Right ventricle myocardium inferior (tissue), 1 donor: ENCODE measurements around the gene TTC31. TPM values are rescaled to one million over a fixed set of nuclear protein-coding genes. Genes with fewer than 3 reads are reported as not detected.

Experiments
- ATAC-seq: fragments of 200-7000 bp; cut with Tn5 transposase; one replicate; pipeline ENCODE4 v1.9.1; 2020; ENCODE audit warnings: mild to moderate bottlenecking, moderate library complexity
- DNase-seq: peaks from one replicate; pipeline ENCODE4 v3.0.0; 2021; ENCODE audit errors: missing footprints
- intact Hi-C: fragments of 100-400 bp; cut with DNase I; formaldehyde crosslinking; loops from one replicate; pipeline ENCODE4 v1.11.0; 2022
- total RNA-seq: library from RNA; stranded (reverse); fragmentation: NEBNext Ultra II Directional; extraction: Animal tissue kit (Norgen Biotek cat#: 25700); gene quantifications from one replicate; pipeline ENCODE4 v1.2.1, GENCODE V29; 2021
- donor health status: DM: no; HTN: yes; CAD: no; lungs with severe emphysema.

The TTC31 gene
- total RNA-seq, 1 donor from 2014 or later = 12.2 TPM

- intact Hi-C loops = loop anchor here (5.0 to 10.0 kb wide), 2 partner anchors 87 to 154 kb away; partner anchors contain the start of gene SEMA4F
- ATAC-seq = no peak
- no peak for DNase-seq
These were observed 17.7 kb downstream of the TTC31 start for GRCh38 chr2:74500578-74500946.

GRCh38 chr2:74501335-74502071 lies 18.6 kb downstream of the TTC31 start:
- DNase-seq (no peak), ATAC-seq (no peak)
- intact Hi-C loops = loop anchor here (5.0 to 10.0 kb wide), 2 partner anchors 86 to 153 kb away; partner anchors contain the start of gene SEMA4F

GRCh38 chr2:74502147-74502719 lies 19.4 kb downstream of the TTC31 start:
- DNase-seq (peak; percentile 65), ATAC-seq (no peak)
- intact Hi-C loops = loop anchor here (5.0 to 10.0 kb wide), 2 partner anchors 85 to 153 kb away; partner anchors contain the start of gene SEMA4F

GRCh38 chr2:74502720-74503505 lies 20.0 kb downstream of the TTC31 start:
- intact Hi-C loops = loop anchor here (5.0 to 10.0 kb wide), 2 partner anchors 84 to 152 kb away; partner anchors contain the start of gene SEMA4F
- DNase-seq = peak; percentile 90
- peak; percentile 73 for ATAC-seq

- intact Hi-C loops = loop anchor here (5.0 to 10.0 kb wide), 2 partner anchors 84 to 151 kb away; partner anchors contain the start of gene SEMA4F
- DNase-seq = peak; percentile 52
- no peak for ATAC-seq
These were observed 20.9 kb downstream of the TTC31 start for GRCh38 chr2:74503506-74504475.

- no peak for ATAC-seq
- no peak for DNase-seq
- intact Hi-C loops = loop anchor here (5.0 to 10.0 kb wide), 2 partner anchors 83 to 150 kb away; partner anchors contain the start of gene SEMA4F
These were observed 21.7 kb downstream of the TTC31 start for GRCh38 chr2:74504591-74504990.

- ATAC-seq (no peak), DNase-seq (peak; percentile 56)
- intact Hi-C loops = loop anchor here (2.0 to 10.0 kb wide), 2 partner anchors 23 to 149 kb away; partner anchors contain the start of genes AUP1, HTRA2 and SEMA4F
These were observed 22.8 kb downstream of the TTC31 start for GRCh38 chr2:74505448-74506246.

- intact Hi-C loops = loop anchor here (2.0 to 10.0 kb wide), 2 partner anchors 21 to 147 kb away; partner anchors contain the start of genes AUP1, HTRA2 and SEMA4F
- DNase-seq (peak; percentile 99), ATAC-seq (peak; percentile 96)
These were observed 24.5 kb downstream of the TTC31 start, which contains the start of gene PCGF1 for GRCh38 chr2:74507145-74507925. PCGF1 (minus strand) TSS chr2:74507695; CDS start chr2:74507668, 27 bp downstream.

- no peak for ATAC-seq
- peak; percentile 73 for DNase-seq
- intact Hi-C loops = loop anchor here (2.0 to 10.0 kb wide), 2 partner anchors 21 to 147 kb away; partner anchors contain the start of genes AUP1, HTRA2 and SEMA4F
These were observed 25.1 kb downstream of the TTC31 start for GRCh38 chr2:74507926-74508520.

- ATAC-seq (no peak), DNase-seq (no peak)
- intact Hi-C loops = no loop called here
These were observed 27.4 kb downstream of the TTC31 start for GRCh38 chr2:74510272-74510671.

GRCh38 chr2:74511104-74511989 lies 28.5 kb downstream of the TTC31 start:
- intact Hi-C loops = no loop called here
- ATAC-seq = no peak
- no peak for DNase-seq

- intact Hi-C loops = no loop called here
- ATAC-seq (no peak), DNase-seq (no peak)
These were observed 30.1 kb downstream of the TTC31 start for GRCh38 chr2:74512744-74513604.

- intact Hi-C loops = no loop called here
- ATAC-seq (no peak), DNase-seq (peak; percentile 65)
These were observed 30.9 kb downstream of the TTC31 start for GRCh38 chr2:74513605-74514367.
